Pancreas (tissue), 10 donors: ENCODE results near the gene CREBL2. TPM values are rescaled to one million over a fixed set of nuclear protein-coding genes. Genes with fewer than 3 reads are reported as not detected.

Experiments
- ATAC-seq, 4 donors: fragments of 200-7000 bp; cut with Tn5 transposase; one replicate each; pipeline versions ENCODE4 v1.8.0 to v1.9.1; 2020; ENCODE audit warnings: mild to moderate bottlenecking in 4 of 4, moderate library complexity in 4 of 4
- DNase-seq, 6 donors: peaks; one replicate each; pipeline ENCODE4 v3.0.0-alpha.2; 2020
- FAIRE-seq: peaks from 2 replicates; lab custom pipeline; 2012; peaks lifted over from hg19 to GRCh38; lab: Jason Lieb, UNC
- H3K27ac ChIP-seq, 4 donors: fragments of 200-600 bp; sonication (generic); 1 replicate in 3 of 4; 2 replicates in 1 of 4; pipeline versions ENCODE4 v1.5.0 to v1.8.0; 2020
- H3K27me3 ChIP-seq, 4 donors: fragments of 200-600 bp; one replicate each; pipeline ENCODE4 v1.8.0; 2021
- H3K36me3 ChIP-seq, 3 donors: fragments of 200-600 bp; sonication (generic) in 1 of 3; one replicate each; pipeline versions ENCODE4 v1.5.0 to v1.8.0; 2020 to 2021
- H3K4me1 ChIP-seq, 3 donors: fragments of 200-600 bp; one replicate each; pipeline ENCODE4 v1.8.0; 2021
- H3K4me3 ChIP-seq, 4 donors: fragments of 200-600 bp; sonication (generic) in 2 of 4; one replicate each; pipeline versions ENCODE4 v1.5.0 to v1.8.0; 2020 to 2021
- H3K9me3 ChIP-seq, 4 donors: fragments of 200-600 bp; one replicate each; pipeline ENCODE4 v1.8.0; 2021
- CTCF ChIP-seq, 4 donors: fragments of 200-600 bp; sonication (generic) in 3 of 4; IDR thresholded peaks; one replicate each; pipeline versions ENCODE4 v1.5.0 to v1.8.0; 2021; ENCODE audit warnings: antibody characterized with exemption in 4 of 4
- WGBS, 2 donors: extraction: QIAGEN DNeasy Blood & Tissue Kit; methylation state at CpG; one replicate each; pipeline ENCODE4 v1.1.7; 2013; 5-methylcytosine and 5-hydroxymethylcytosine counted together
- intact Hi-C, 3 donors: fragments of 100-400 bp; cut with DNase I; formaldehyde crosslinking; loops; one replicate each; pipeline versions ENCODE4 v1.11.1 to v1.14.2; 2022
- polyA plus RNA-seq, 2 donors: library from polyadenylated mRNA; stranded (reverse); fragments of 200-250 nt; gene quantifications; one replicate each; pipeline ENCODE4 v1.2.3, GENCODE V29; 2013
- total RNA-seq, 6 donors: library from RNA; stranded (reverse); fragmentation: NEBNext Ultra II Directional in 4 of 6; extraction: Animal tissue kit (Norgen Biotek cat#: 25700) in 4 of 6; gene quantifications; one replicate each; pipeline versions ENCODE4 v1.2.1 to v1.2.4, GENCODE V29; 2021 to 2023
- donor health status: healthy with polysubstance abuse.
- donor health status: DM: no; HTN: no; CAD: no; lungs with moderate emphysema.
- donor health status: DM: no; HTN: no; CAD: no.
- donor health status: control.
- donor health status: control.
- donor health status: Bipolar disorder and iron deficiency.
- donor health status: DM: yes; HTN: yes; CAD: no.
- donor health status: DM: no; HTN: no; CAD: no.
- donor health status: DM: no; HTN: no; CAD: no.
- donor health status: DM: yes; HTN: yes; CAD: no.

The CREBL2 gene
- total and polyA plus RNA-seq, 8 donors: 9.8 to 29.7 (median 16.6) TPM

GRCh38 chr12:12691549-12691948, 79.9 kb downstream of the CREBL2 start:
- Histone ChIP-seq H3K27me3 (no peaks in the 10 kb centered on the region), H3K4me1 (peaks cover 0 to 3% (median 0%) of the 10 kb centered on the region in 3 donors), H3K9me3 (no peaks in the 10 kb centered on the region), H3K4me3 (no peak overlapping the region), H3K27ac (no peak overlapping the region), H3K36me3 (no peaks in the 10 kb centered on the region)
- ATAC-seq: no peak
- DNase-seq: no peak
- intact Hi-C loops: no loop called here
- no peak for FAIRE-seq
- 86 to 89% methylated on average over 2 of the region's 2 CpGs for WGBS, 2 donors
- TF ChIP-seq CTCF (IDR thresholded peaks at IDR 0.05): no peak

- Histone ChIP-seq H3K4me3 (no peak overlapping the region), H3K27ac (no peak overlapping the region), H3K9me3 (no peaks in the 10 kb centered on the region), H3K27me3 (no peaks in the 10 kb centered on the region), H3K36me3 (no peaks in the 10 kb centered on the region), H3K4me1 (peaks cover 0 to 13% (median 8%) of the 10 kb centered on the region in 3 donors)
- no peak for ATAC-seq
- WGBS, 2 donors: 58 to 68% methylated on average over 3 of the region's 3 CpGs
- no peak for FAIRE-seq
- no peak for DNase-seq
- intact Hi-C loops: no loop called here
- no peak for TF ChIP-seq CTCF (IDR thresholded peaks at IDR 0.05)
These were observed 81.5 kb downstream of the CREBL2 start for GRCh38 chr12:12693111-12693671.

Other genes starting within 250 kb of the CREBL2 start
- 10 to 100 TPM; 18.1 to 38.7 (median 27.8) TPM for gene DUSP16, start 49.0 kb upstream of the CREBL2 start, total RNA-seq
- 10 to 100 TPM in 1 of 2 donors, 1 to 10 TPM in 1; 5.8 to 10.1 TPM for gene DUSP16, start 49.0 kb upstream of the CREBL2 start, polyA plus RNA-seq
- under 1 TPM in 4 of 6 donors, not detected in 2; 0.16 to 0.58 (median 0.26) TPM for gene GPR19, start 84.3 kb downstream of the CREBL2 start, total RNA-seq
- gene GPR19, start 84.3 kb downstream of the CREBL2 start, polyA plus RNA-seq: under 1 TPM; 0.27 to 0.82 TPM
- gene CDKN1B, start 105.5 kb downstream of the CREBL2 start, total RNA-seq: 10 to 100 TPM; 12.8 to 23.7 (median 16.9) TPM
- 10 to 100 TPM; 12.1 to 19.1 TPM for gene CDKN1B, start 105.5 kb downstream of the CREBL2 start, polyA plus RNA-seq
- gene APOLD1, start 173.8 kb downstream of the CREBL2 start, total RNA-seq: 1 to 10 TPM; 1.8 to 4.6 (median 3.0) TPM
- gene APOLD1, start 173.8 kb downstream of the CREBL2 start, polyA plus RNA-seq: 1 to 10 TPM; 1.6 to 6.4 TPM
- gene DDX47, start 201.5 kb downstream of the CREBL2 start, total RNA-seq: 10 to 100 TPM; 21.6 to 29.1 (median 26.2) TPM
- gene DDX47, start 201.5 kb downstream of the CREBL2 start, polyA plus RNA-seq: 10 to 100 TPM; 17.9 to 34.5 TPM